SK-N-DZ (cell line): ENCODE measurements around the gene RAMAC.
"Not testable (repeated sequence)": the region's sequence is repeated elsewhere in the genome, so short reads cannot be mapped to it uniquely, and the experiment has no call there.

Source experiments
- DNase-seq: peaks from one replicate; pipeline ENCODE4 v3.0.0-alpha.2; 2015; ENCODE audit warnings: low spot score

Gene RAMAC

GRCh38 chr15:82966671-82967071 lies 19.3 kb upstream of the RAMAC start:
- no peak for DNase-seq

- DNase-seq = no peak
Observed at GRCh38 chr15:82968066-82968465, 17.9 kb upstream of the RAMAC start.

- DNase-seq = no peak
Observed at GRCh38 chr15:82969353-82969752, 16.7 kb upstream of the RAMAC start.

- DNase-seq = peak; percentile 42
Observed at GRCh38 chr15:82970078-82970686, 15.8 kb upstream of the RAMAC start.

GRCh38 chr15:82970696-82971095 lies 15.3 kb upstream of the RAMAC start:
- DNase-seq = no peak

GRCh38 chr15:82971218-82971984 lies 14.6 kb upstream of the RAMAC start:
- DNase-seq = no peak

- no peak for DNase-seq
Observed at GRCh38 chr15:82972990-82973389, 13.0 kb upstream of the RAMAC start.

- no peak for DNase-seq
Observed at GRCh38 chr15:82977076-82977475, 8.9 kb upstream of the RAMAC start.

- no peak for DNase-seq
Observed at GRCh38 chr15:82978438-82978837, 7.6 kb upstream of the RAMAC start.

- no peak for DNase-seq
Observed at GRCh38 chr15:82979726-82980125, 6.3 kb upstream of the RAMAC start.

- DNase-seq = no peak
Observed at GRCh38 chr15:82980981-82981380, 5.0 kb upstream of the RAMAC start.

GRCh38 chr15:82986442-82986780 lies 401 bp downstream of the RAMAC start:
- peak; percentile 21 for DNase-seq

GRCh38 chr15:82992436-82992998 lies 6.5 kb downstream of the RAMAC start:
- no peak for DNase-seq

- no peak for DNase-seq
Observed at GRCh38 chr15:82993144-82993543, 7.1 kb downstream of the RAMAC start.

- no peak for DNase-seq
Observed at GRCh38 chr15:82995076-82995475, 9.1 kb downstream of the RAMAC start.

GRCh38 chr15:82995938-82996337 lies 9.9 kb downstream of the RAMAC start:
- no peak for DNase-seq

- no peak for DNase-seq
Observed at GRCh38 chr15:82999426-82999825, 13.4 kb downstream of the RAMAC start.

- peak; percentile 36 for DNase-seq
Observed at GRCh38 chr15:82999905-83000671, 14.1 kb downstream of the RAMAC start.

GRCh38 chr15:83000672-83001031 lies 14.6 kb downstream of the RAMAC start:
- DNase-seq = not testable (repeated sequence)

GRCh38 chr15:83010709-83011270 lies 24.8 kb downstream of the RAMAC start:
- peak; percentile 78 for DNase-seq

GRCh38 chr15:83011271-83012075 lies 25.5 kb downstream of the RAMAC start, which contains the start of gene C15orf40:
C15orf40 (minus strand) TSS chr15:83011639; CDS start chr15:83011607, 32 bp downstream.
- DNase-seq = peak; percentile 92
